OCI-LY1 (cell line): ENCODE results near the gene SNX2.

Source experiments
- EZH2 ChIP-seq: fragments of 200-600 bp; sonication (generic), shearing (Covaris generic); IDR thresholded peaks from 2 replicates; pipeline ENCODE4 v1.8.0; 2017; ENCODE audit warnings: borderline replicate concordance, mixed run types, mild to moderate bottlenecking, antibody characterized with exemption, low read length, moderate library complexity, mixed read lengths
- TF ChIP-seq, protein P1 (sequence below): fragments of 200-600 bp; sonication (generic), shearing (Covaris generic); IDR thresholded peaks from 2 replicates; pipeline ENCODE4 v1.5.1; 2017; ENCODE audit warnings: mild to moderate bottlenecking, antibody characterized with exemption, low read length, moderate library complexity, mixed read lengths

GRCh38 chr5:122778157-122778556, 3.3 kb downstream of the SNX2 start:
- TF ChIP-seq, protein P1, sequence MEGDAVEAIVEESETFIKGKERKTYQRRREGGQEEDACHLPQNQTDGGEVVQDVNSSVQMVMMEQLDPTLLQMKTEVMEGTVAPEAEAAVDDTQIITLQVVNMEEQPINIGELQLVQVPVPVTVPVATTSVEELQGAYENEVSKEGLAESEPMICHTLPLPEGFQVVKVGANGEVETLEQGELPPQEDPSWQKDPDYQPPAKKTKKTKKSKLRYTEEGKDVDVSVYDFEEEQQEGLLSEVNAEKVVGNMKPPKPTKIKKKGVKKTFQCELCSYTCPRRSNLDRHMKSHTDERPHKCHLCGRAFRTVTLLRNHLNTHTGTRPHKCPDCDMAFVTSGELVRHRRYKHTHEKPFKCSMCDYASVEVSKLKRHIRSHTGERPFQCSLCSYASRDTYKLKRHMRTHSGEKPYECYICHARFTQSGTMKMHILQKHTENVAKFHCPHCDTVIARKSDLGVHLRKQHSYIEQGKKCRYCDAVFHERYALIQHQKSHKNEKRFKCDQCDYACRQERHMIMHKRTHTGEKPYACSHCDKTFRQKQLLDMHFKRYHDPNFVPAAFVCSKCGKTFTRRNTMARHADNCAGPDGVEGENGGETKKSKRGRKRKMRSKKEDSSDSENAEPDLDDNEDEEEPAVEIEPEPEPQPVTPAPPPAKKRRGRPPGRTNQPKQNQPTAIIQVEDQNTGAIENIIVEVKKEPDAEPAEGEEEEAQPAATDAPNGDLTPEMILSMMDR: no peak
- no peak for TF ChIP-seq EZH2
